Esophagus muscularis mucosa (tissue), 4 donors: Measurements from ENCODE around the gene GATAD2B. TPM values are rescaled to one million over a fixed set of nuclear protein-coding genes. Genes with fewer than 3 reads are reported as not detected.

Source experiments
- DNase-seq: peaks from one replicate; pipeline ENCODE4 v3.0.0-alpha.2; 2017; ENCODE audit errors: extremely low spot score
- H3K27ac ChIP-seq, 4 donors: fragments of 200-600 bp; sonication (generic); replicated peaks in 1 of 4; 1 replicate in 3 of 4; 2 replicates in 1 of 4; pipeline ENCODE4 v1.5.1; 2016 to 2019; ENCODE audit warnings: mild to moderate bottlenecking in 1 of 4
- H3K27me3 ChIP-seq, 4 donors: fragments of 200-600 bp; sonication (generic); one replicate each; pipeline versions ENCODE4 v1.5.1 to v1.6.0; 2016 to 2019
- H3K36me3 ChIP-seq, 4 donors: fragments of 200-600 bp; sonication (generic); one replicate each; pipeline ENCODE4 v1.5.1; 2016 to 2019
- H3K4me1 ChIP-seq, 4 donors: fragments of 200-600 bp; sonication (generic); one replicate each; pipeline ENCODE4 v1.5.1; 2016 to 2019
- H3K4me3 ChIP-seq, 4 donors: fragments of 200-600 bp; sonication (generic); 1 replicate in 2 of 4; 2 replicates in 2 of 4; pipeline ENCODE4 v1.5.1; 2016 to 2019; ENCODE audit warnings: mild to moderate bottlenecking in 4 of 4, moderate library complexity in 1 of 4
- H3K9me3 ChIP-seq, 4 donors: fragments of 200-600 bp; sonication (generic); 1 replicate in 3 of 4; 2 replicates in 1 of 4; pipeline ENCODE4 v1.5.1; 2016 to 2019
- CTCF ChIP-seq, 3 experiments: fragments of 200-600 bp in 2 of 3; fragments of 450-650 bp in 1 of 3; sonication (generic) in 2 of 3; IDR thresholded peaks; one replicate each; pipeline ENCODE4 v1.5.1; 2017 to 2019; ENCODE audit warnings: antibody characterized with exemption in 3 of 3, mild to moderate bottlenecking in 2 of 3, moderate library complexity in 1 of 3
- EP300 ChIP-seq: sonication (generic); formaldehyde crosslinking; IDR thresholded peaks from one replicate; pipeline ENCODE4 v1.6.1; 2017; ENCODE audit warnings: antibody characterized with exemption
- POLR2A ChIP-seq: fragments of 450-650 bp; IDR thresholded peaks from one replicate; pipeline ENCODE4 v1.6.1; 2017; ENCODE audit warnings: antibody characterized with exemption, moderate library complexity, mild to moderate bottlenecking, low read depth
- POLR2AphosphoS5 ChIP-seq, 2 donors: sonication (generic); formaldehyde crosslinking; IDR thresholded peaks; one replicate each; pipeline ENCODE4 v1.6.1; 2017; ENCODE audit warnings: antibody characterized with exemption in 2 of 2
- WGBS: methylation state at CpG from one replicate; pipeline ENCODE4 v1.1.5; 2018; 5-methylcytosine and 5-hydroxymethylcytosine counted together
- intact Hi-C: fragments of 100-400 bp; cut with DNase I; formaldehyde crosslinking; loops from one replicate; pipeline ENCODE4 v1.15.1; 2023
- total RNA-seq, 4 donors: library from RNA; depleted of rRNA; stranded (reverse); fragments of >200 nt; gene quantifications; one replicate each; pipeline versions ENCODE4 v1.1.0 to v1.2.1, GENCODE V29; 2016

GATAD2B gene
- total RNA-seq, 4 donors from 2014 or later: 21.9 to 30.5 (median 26.4) TPM

- Histone ChIP-seq H3K4me1 (peaks cover 27 to 37% (median 29%) of the 10 kb centered on the region in 4 donors), H3K4me3 (peak overlapping the region; percentile 78 to 98 (median 88)), H3K27me3 (no peaks in the 10 kb centered on the region), H3K9me3 (no peaks in the 10 kb centered on the region), H3K36me3 (peaks cover 26 to 74% (median 64%) of the 10 kb centered on the region in 4 donors), H3K27ac (peak overlapping the region; percentile 98 to 100 (median 98))
- intact Hi-C loops: loop anchor here (5.0 to 10.0 kb wide), 2 partner anchors 42 to 120 kb away; partner anchors contain the start of gene RAB13
- 33% methylated on average over 12 of the region's 12 CpGs for WGBS
- TF ChIP-seq POLR2A (no peak), EP300 (no peak), CTCF (IDR thresholded peaks at IDR 0.05) (no peak), POLR2AphosphoS5 (IDR thresholded peaks at IDR 0.05) (no peak)
- DNase-seq: no peak
Observed at GRCh38 chr1:153945131-153945794, 22.5 kb upstream of the GATAD2B start.

- Histone ChIP-seq H3K4me1 (peaks cover 27 to 37% (median 29%) of the 10 kb centered on the region in 4 donors), H3K27ac (peak overlapping the region; percentile 98 to 100 (median 98)), H3K4me3 (peak overlapping the region; percentile 78 to 98 (median 88)), H3K27me3 (no peaks in the 10 kb centered on the region), H3K9me3 (no peaks in the 10 kb centered on the region), H3K36me3 (peaks cover 24 to 74% (median 64%) of the 10 kb centered on the region in 4 donors)
- no peak for DNase-seq
- intact Hi-C loops: loop anchor here (5.0 to 10.0 kb wide), 2 partner anchors 43 to 120 kb away; partner anchors contain the start of gene RAB13
- no peak for TF ChIP-seq EP300
- TF ChIP-seq CTCF (IDR thresholded peaks at IDR 0.05): no peak
- no peak for TF ChIP-seq POLR2AphosphoS5 (IDR thresholded peaks at IDR 0.05)
- TF ChIP-seq POLR2A: no peak
- WGBS: 70% methylated on average over 3 of the region's 3 CpGs
Observed at GRCh38 chr1:153944827-153945117, 22.0 kb upstream of the GATAD2B start.

- TF ChIP-seq POLR2AphosphoS5 (IDR thresholded peaks at IDR 0.05) (no peak), CTCF (IDR thresholded peaks at IDR 0.05) (no peak), EP300 (no peak), POLR2A (no peak)
- peaks cover 27 to 74% (median 64%) of the 10 kb centered on the region in 4 donors for H3K36me3 ChIP-seq
- H3K4me1 ChIP-seq: peaks cover 27 to 37% (median 29%) of the 10 kb centered on the region in 4 donors
- 82% methylated on average over 15 of the region's 15 CpGs for WGBS
- DNase-seq: no peak
- no peaks in the 10 kb centered on the region for H3K27me3 ChIP-seq
- peak overlapping the region; percentile 98 to 100 (median 98) for H3K27ac ChIP-seq
- H3K9me3 ChIP-seq: no peaks in the 10 kb centered on the region
- intact Hi-C loops: loop anchor here (10.0 kb wide), 1 partner anchor 119 kb away; no protein-coding TSS in a partner anchor
- peak overlapping the region; percentile 78 to 98 (median 88) for H3K4me3 ChIP-seq
Observed at GRCh38 chr1:153944005-153944826, 21.4 kb upstream of the GATAD2B start.

GRCh38 chr1:153942766-153943549, 20.2 kb upstream of the GATAD2B start:
- intact Hi-C loops: loop anchor here (10.0 kb wide), 1 partner anchor 118 kb away; no protein-coding TSS in a partner anchor
- peaks cover 15 to 74% (median 60%) of the 10 kb centered on the region in 4 donors for H3K36me3 ChIP-seq

More at GRCh38 chr1:153942766-153943549, 20.2 kb upstream of the GATAD2B start:
- H3K27me3 ChIP-seq: no peaks in the 10 kb centered on the region
- WGBS: 77% methylated on average over 11 of the region's 11 CpGs
- TF ChIP-seq CTCF (IDR thresholded peaks at IDR 0.05): no peak
- no peak for TF ChIP-seq POLR2A
- TF ChIP-seq EP300: no peak
- no peak for TF ChIP-seq POLR2AphosphoS5 (IDR thresholded peaks at IDR 0.05)
- H3K4me3 ChIP-seq: no peak overlapping the region
- H3K9me3 ChIP-seq: no peaks in the 10 kb centered on the region
- H3K27ac ChIP-seq: no peak overlapping the region
- DNase-seq: no peak
- peaks cover 27 to 37% (median 29%) of the 10 kb centered on the region in 4 donors for H3K4me1 ChIP-seq
